ENCODE results near the gene STK16.
"Not testable (repeated sequence)": the region's sequence is repeated elsewhere in the genome, so short reads cannot be mapped to it uniquely, and the experiment has no call there.

The STK16 gene

GRCh38 chr2:219270055-219270372, 24.7 kb downstream of the STK16 start:
- DNase-seq (ENCODE audit: low spot score): no peak

- DNase-seq (ENCODE audit: low spot score): no peak
These were observed 25.7 kb downstream of the STK16 start for GRCh38 chr2:219271021-219271420.

DNA sequence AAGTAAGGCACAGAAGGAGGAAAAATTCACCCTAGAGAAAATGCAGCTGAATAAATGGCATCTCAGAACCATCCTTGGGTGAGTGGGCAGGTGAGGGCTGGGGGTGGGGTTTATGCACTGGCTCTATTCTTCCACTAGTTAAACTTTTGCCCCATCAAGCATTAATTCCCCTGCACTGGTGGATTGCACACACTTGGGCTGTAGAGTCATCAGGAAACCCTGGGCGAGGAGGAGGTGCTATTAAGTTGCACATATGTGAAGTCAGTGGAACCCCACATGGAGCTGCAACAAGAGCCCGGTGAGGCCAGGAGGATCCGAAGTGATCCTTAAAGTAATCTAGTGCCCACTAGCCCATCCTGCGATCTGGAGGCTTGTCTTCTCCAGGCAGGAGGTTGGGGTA, 27.1 kb downstream of the STK16 start:
- no peak for DNase-seq (ENCODE audit: low spot score)

GRCh38 chr2:219272995-219273394, 27.7 kb downstream of the STK16 start:
- no peak for DNase-seq (ENCODE audit: low spot score)

GRCh38 chr2:219273937-219274336, 28.7 kb downstream of the STK16 start:
- DNase-seq (ENCODE audit: low spot score): no peak

DNA sequence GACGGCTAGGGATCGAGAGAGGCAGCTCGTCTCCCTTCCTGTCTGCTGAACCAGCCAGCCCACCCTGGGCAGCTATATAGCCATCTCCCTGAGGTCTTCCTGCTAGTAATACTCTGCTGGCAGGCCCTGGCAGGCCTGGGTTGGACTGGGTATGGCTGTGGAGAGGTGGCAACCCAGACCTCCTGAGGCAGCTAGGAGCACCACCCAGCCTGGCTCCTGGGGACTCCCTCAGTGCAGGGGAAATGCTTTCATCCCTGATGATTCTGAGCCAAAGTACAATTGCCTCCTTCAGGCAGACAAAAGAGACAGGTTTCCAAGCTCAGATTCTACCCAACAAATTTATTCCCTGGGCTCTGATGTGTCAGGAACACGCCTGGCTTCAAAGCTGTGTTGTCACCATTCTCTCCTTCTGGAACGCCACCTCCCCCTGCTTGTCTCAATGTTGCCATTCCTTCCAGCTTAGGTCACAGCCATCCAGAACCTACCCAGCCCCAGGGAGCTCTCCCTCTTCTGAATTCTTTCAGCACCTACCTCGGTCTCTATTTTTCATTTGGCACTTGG, 29.2 kb downstream of the STK16 start:
- DNase-seq (ENCODE audit: low spot score): no peak

DNA sequence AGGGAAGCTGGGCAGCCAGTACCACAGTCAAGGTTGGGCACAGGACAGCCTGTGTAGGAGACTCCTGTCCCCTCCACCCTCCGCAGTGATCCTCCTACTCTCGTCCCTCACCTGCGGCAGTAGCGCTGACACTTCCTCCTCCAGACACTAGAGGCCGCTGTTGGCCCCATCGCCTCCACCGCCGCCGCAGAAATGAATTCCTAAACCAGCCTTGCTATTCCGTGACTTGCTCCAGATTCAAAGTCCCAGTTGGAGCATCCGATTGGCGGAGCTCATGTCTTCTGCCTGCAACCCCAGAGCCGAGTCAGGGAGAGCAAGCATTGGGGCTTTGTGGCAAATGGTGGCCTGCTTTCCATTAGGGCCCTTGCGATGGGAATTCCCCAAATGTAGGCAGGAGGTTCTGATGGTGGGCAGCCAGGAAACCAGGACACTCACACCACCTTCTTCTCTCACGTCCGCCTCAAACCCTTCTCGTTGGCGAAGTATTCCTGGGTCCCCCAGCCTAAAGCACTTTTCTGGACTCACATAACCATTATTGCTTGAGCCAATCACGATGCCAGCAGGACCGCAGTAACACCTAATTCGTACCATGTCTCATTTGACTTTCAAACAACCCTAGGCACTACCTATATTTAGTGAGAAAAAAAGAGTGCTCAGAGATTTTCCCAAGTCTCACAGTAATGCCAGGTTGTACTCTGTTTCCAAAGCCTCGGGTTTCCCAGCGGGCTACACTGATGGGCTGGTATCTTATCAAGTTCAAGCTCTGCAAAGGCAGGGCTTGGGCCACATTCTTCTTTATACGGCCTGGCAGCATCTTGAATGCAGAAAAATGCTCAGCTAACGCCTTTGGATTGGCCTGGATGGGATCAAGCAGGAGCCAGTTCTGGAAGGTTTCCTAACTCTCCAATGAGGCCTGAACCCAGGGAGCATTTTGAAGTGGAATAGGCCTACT, 32.7 kb downstream of the STK16 start:
- peak; percentile 66 for DNase-seq (ENCODE audit: low spot score)

GRCh38 chr2:219278655-219279150, 33.4 kb downstream of the STK16 start:
- no peak for DNase-seq (ENCODE audit: low spot score)

DNA sequence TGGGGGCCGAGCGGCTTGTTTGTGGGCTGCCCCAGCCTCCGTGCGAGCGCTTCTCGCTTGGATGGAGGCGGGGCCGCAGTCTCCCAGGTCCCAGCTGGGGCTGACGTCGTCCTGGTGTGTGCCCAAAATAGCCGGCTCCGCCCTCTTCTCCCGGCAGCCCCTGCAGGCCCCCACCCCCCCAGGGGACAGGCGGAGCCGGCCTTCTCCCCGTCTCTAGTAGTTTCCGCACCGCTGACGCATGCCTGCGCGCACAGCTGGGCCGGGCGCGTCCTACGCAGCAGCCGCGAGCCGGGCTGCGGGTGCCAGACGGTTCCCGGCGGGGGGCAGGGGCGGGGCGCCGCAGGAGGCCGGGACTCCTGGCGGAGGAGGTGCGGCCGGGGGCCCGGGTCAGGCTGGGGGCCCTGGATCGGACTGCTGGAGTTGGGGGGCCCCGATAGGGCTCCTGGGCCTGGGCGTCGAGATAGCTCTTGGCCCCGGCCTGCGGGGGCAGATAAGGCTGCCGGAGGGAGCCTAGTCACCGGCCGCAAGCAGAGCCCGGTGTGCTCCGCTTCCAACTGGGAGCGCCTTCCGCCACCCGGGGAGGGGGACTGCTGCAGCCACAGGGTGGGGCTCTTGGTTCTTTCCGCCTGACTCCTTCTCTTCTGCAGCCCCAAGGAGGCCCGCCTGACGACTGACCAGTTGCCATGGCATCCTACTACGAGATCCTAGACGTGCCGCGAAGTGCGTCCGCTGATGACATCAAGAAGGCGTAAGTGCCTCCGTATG, 34.1 kb downstream of the STK16 start, which contains the start of gene DNAJB2:
DNAJB2 (plus strand) TSS at position 216 of the 765 bp plus-strand sequence; CDS start at position 684, 468 bp downstream.
- DNase-seq (ENCODE audit: low spot score): peak; percentile 98

DNA sequence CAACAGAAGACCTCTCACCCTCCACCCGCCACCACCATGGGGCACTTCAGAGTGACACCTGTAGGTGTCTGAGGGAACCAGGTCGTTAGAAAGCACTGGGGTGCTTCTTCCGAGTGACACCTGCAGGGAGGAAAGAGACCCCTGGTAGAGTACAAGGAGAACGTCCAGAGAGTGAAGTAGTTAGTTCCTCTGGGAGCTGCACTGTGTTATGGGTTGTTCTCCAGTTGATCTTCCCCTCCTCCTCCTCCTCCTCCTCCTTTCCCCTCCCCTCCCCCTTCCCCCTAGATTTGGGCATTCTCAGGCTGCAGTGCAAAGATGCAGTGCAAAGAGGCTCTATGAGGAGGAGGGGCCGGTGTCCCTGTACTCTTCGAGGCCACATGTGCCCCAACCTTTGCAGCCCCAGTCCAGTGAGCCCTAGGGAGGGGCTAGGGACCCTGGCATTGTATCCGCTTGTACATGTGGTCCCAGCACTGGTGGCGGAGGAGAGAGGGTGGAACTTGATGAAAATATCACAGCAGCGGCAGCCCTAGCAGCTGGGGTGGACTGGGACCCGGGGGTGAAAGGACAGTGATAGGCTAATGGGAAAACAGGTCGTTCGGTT, 34.7 kb downstream of the STK16 start:
- no peak for DNase-seq (ENCODE audit: low spot score)

DNA sequence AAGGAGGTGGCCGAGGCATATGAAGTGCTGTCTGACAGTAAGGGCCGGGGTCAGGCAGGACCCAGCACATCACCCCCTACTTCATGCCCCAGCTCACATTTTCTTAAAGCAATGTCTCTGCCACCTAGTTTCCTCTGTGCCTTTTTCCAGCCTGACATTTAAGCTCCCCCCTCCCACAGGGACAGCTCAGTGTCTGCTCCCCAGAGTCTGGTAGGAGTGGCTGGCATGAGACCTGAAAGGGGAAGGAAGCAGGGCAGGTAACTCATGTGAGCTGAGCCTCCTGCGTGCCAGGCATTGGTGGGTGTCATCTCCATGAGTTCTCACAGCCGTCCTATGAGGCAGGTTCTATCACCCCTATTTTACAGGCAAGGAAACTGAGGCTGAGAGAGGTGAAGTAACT, 35.4 kb downstream of the STK16 start:
- no peak for DNase-seq (ENCODE audit: low spot score)

DNA sequence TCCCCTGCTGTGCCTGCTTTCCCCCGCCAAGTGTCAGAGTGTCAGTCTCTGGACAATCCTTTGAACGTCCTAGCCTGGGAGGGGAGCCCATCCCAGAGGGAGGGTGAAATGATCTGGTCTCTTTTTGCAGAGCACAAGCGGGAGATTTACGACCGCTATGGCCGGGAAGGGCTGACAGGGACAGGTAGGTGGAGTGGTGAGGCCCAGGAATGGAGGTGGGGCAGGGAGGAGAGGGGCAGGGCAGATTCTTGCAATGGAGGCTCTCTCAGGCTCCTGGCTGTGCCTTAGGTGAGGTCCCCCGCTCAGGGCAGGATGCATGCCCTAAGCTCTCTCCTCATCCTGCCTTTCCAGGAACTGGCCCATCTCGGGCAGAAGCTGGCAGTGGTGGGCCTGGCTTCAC, 36.3 kb downstream of the STK16 start:
- no peak for DNase-seq (ENCODE audit: low spot score)

DNA sequence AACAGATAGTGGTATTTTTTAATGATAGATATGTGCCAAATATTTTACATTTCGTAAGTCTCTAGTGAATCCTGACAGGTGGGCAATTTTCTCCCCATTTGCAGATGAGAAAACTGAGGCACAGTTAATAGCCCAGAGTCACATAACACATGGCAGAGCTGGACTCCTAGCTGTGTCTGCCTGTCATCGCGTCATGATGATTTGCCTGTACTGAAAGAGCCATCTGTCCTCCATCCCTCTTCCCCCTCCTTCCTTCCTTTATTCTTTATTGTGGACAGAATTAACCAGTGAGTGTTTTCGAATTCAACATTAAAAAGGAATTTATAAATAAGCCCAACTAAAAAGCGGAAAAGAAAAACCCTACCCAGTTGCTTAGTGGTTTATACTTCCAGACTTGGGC, 37.1 kb downstream of the STK16 start:
- no peak for DNase-seq (ENCODE audit: low spot score)

GRCh38 chr2:219282943-219283581, 37.8 kb downstream of the STK16 start:
- DNase-seq (ENCODE audit: low spot score): no peak

DNA sequence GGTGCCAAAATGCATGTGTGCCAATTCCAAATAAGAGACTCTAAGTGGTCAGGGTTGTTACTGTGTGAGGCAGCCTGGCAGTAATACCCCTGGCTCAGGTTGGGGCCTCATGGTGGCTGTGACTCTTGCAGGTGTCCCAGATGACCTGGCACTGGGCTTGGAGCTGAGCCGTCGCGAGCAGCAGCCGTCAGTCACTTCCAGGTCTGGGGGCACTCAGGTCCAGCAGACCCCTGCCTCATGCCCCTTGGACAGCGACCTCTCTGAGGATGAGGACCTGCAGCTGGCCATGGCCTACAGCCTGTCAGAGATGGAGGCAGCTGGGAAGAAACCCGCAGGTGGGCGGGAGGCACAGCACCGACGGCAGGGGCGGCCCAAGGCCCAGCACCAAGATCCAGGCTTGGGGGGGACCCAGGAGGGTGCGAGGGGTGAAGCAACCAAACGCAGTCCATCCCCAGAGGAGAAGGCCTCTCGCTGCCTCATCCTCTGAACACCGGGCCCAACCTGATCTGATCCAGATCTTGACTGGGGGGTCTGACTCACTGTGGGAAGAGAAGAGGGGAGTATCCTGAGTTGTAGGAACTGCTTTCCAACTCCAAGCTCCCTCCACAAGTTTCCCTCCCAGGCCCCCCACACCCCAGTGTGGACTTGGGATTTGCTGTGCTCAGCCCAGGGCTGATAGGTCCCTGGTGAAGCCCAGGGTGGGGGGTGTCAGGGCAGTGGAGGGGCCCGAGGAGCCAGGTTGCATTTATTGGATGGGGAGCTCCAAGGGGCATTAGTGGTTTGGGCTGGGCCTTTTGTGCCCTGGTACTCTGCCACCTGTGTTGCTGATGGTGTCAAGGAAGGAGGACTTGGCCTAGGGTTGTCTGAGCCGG, 39.5 kb downstream of the STK16 start:
- no peak for DNase-seq (ENCODE audit: low spot score)

DNA sequence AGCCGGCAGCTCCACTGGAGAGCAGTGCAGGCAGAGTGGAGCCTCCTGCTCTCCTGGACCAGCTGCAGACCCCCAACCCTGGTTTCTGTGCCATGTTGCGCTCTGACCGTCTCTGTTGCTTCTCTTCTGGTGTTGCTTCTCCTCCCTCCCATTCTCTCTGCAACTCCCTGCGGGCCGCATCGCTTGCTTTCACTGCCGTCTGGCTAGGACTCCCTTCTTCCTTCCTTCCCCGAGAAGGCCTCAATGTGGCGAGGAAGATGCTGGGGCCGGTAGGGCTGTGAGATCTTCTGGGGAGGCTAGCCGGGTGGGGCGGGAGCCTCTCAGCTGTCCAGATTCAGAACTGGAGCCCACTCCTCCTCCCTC, 40.1 kb downstream of the STK16 start:
- no peak for DNase-seq (ENCODE audit: low spot score)

- DNase-seq (ENCODE audit: low spot score): no peak
These were observed 40.7 kb downstream of the STK16 start for GRCh38 chr2:219285894-219286425.

GRCh38 chr2:219286436-219287115, 41.3 kb downstream of the STK16 start:
- no peak for DNase-seq (ENCODE audit: low spot score)

- not testable (repeated sequence) for DNase-seq (ENCODE audit: low spot score)
These were observed 41.8 kb downstream of the STK16 start for GRCh38 chr2:219287116-219287440.
